ENCODE data around the gene B4GALT5.

Gene B4GALT5

GRCh38 chr20:49699200-49699992, 14.3 kb downstream of the B4GALT5 start:
- DNase-seq, result no peak

DNA sequence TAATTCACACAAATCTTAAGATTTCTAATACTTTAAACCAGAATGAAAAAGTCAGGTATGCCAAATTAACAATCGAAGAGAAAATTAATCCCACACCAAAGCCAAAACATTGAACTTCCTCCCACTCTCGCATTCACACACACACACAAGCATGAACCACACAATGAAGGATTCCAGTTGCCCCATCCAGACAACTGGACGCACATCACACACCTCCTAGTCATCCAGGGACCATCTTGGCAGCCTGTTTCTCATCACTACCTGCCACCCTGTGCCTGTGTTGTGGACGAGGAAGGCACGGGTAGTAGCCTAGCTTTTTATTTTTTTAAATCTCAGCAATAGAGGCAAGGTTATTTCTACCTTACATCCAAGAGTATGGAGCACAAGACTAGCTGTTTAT, 15.2 kb downstream of the B4GALT5 start:
- DNase-seq, result no peak

GRCh38 chr20:49697071-49697470, 16.6 kb downstream of the B4GALT5 start:
- DNase-seq, result peak; percentile 16

GRCh38 chr20:49696594-49696993, 17.1 kb downstream of the B4GALT5 start:
- DNase-seq, result no peak

DNA sequence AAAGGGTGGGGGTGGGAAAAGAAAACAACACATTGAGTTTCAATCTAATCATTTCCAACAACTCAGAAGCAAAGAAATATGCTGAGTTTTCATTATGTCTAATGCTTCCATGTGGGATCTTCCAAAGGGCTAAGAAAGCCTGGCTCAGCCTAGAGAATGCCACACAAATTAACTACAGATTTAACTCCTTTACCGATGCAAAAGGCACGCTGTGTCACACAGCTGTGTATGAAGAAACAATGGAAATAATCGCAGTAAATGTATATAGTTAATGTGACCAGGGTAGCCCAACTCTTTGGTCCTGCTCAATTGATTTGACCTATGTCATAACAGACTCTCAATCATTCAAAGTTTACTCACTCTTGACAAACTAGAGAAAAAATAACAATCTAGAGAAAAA, 17.8 kb downstream of the B4GALT5 start:
- DNase-seq, result no peak

DNA sequence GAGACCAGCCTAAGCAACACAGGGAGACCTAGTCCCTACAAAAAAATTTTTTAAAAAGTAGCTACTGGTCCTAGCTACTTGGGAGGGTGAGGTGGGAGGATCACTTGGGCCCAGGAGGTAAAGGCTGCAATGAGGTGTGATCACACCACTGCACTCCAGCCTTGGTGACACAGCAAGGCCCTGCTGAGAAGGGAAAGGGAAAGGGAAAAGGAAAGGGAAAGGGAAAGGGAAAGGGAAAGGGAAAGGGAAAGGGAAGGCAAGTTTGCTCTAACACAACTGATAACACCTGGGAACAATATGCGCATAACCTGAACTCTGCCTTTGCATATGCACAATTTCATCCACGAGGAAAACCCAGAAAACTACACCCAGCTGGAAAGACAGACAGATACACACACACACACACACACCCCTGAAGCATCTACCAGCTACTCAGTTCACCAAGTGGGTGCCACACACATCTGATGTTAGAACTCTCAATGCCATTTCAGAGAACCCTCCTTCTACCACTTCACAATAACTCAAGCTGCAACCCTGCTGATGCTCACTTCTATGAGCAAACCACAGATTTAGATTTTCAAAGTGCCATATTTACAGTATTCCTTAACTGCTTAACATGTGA, 19.1 kb downstream of the B4GALT5 start:
- no peak for DNase-seq

DNA sequence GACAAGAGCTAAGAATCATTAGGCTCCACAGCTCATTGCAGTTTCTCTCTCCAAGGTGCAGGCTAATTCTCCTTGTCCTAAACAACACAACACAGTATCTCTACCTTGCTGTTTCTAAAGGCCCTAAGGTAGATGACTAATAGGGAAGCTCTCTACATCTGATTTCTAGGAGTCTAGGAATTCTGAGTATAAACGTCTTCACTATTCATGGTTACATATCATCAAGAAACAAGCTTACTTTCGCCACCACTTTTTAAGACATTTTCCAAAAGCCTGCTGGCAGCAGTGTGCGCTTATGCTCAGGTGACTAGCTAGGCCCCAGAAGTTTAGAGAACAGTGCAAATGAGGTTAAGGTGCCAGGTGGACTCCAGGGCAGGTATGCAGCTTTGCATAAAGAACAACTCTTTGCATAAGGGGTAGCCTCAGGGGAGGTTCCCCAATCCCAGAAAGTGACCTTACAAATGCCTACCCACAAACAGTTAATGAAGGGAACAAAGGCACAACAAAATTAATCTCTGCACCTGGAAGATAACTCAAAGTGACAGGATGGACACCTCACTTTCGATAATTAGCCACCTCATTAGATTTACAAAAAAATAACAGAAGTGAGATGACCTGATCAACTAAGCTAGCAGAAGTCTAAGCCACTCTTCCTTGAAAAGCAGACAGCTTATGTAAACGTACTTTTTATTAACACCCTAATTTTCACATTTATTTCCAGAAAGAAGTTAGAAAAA, 20.1 kb downstream of the B4GALT5 start:
- no peak for DNase-seq

DNA sequence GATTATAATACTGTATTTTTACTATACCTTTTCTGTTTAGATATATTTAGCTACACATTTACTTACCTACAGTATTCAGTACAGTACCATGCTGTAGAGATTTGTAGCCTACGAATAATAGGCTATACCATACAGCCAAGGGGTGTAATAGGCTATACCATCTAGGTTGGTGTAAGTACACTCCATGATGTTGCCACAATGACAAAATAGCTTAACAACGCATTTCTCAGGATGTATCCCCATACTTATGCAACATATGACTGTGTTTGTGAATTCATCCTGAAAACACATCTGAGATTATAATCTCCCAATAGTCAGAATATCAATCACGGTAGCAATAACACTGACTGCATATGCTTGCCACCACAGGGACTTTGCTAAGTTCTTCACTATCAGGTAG, 20.7 kb downstream of the B4GALT5 start:
- no peak for DNase-seq

- DNase-seq, result no peak
These were observed 21.7 kb downstream of the B4GALT5 start for GRCh38 chr20:49691818-49692568.

- no peak for DNase-seq
These were observed 22.6 kb downstream of the B4GALT5 start for GRCh38 chr20:49690899-49691620.

GRCh38 chr20:49687595-49688567, 25.8 kb downstream of the B4GALT5 start:
- DNase-seq, result no peak

DNA sequence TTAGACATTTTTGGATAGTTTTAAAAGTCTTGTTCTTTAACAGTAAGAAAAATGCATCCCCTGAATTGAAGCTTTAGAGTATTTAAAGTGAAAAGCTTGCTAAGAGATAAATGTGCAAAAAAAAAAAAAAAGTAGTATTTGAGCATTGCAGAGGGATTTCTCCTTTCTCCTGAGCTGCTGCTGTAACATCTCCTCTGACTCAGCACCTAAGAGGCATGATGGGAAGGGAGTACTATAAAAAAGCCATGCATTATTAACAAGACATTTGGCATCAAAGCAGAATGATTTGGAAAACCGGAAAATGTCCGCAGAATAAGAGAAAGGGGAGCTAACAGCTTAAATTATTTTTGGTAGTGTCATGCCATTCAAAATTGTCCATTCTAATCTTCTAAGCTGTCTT, 27.9 kb downstream of the B4GALT5 start:
- DNase-seq, result no peak

DNA sequence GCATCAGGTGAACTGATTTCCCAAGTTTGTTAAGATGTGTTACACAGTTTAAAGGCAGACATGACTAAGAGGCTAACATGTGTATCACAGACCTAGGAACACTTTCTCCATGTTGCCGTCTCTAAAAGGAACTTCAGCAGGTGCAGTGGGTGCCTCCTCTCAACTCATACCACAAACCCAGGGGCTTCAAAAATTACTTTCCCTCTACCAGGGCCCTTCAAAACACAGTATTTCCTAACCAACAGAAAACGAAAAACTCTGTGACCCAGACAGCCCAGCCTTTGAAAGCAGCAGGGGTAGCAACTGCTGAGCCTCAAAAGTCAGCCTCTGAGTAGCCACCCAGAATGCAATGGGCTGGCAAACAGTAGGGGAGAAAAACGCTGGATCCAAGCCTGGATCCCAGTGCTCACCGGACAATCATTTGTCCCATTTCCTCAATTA, 28.5 kb downstream of the B4GALT5 start:
- DNase-seq, result no peak

DNA sequence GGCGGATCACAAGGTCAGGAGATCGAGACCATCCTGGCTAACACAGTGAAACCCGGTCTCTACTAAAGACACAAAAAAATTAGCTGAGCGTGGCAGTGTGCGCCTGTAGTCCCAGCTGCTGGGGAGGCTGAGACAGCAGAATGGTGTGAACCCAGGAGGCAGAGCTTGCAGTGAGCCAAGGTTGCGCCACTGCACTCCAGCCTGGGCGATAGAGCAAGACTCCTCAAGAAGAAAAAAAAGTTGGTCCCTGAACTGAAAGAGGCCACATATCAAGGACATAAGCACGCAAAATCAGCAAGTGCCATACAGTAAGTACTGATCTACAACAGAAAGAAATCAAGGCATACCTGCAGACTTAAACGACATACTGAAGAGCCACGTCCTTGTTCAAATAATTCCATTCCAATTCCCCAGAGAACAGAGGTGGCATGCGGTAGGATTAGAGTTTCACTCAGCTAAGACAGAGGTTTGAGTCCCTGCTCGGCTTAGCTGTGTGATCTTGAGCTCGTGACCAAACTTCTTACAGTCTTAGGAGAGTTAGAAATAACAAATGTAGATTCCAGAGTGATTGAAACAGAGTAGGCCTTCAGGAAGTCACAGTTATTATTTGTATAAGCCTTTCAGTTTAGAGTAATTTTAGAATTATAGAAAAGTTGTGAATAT, 29.2 kb downstream of the B4GALT5 start:
- no peak for DNase-seq

- DNase-seq, result no peak
These were observed 30.9 kb downstream of the B4GALT5 start for GRCh38 chr20:49682798-49683197.

- DNase-seq, result no peak
These were observed 31.4 kb downstream of the B4GALT5 start for GRCh38 chr20:49682278-49682677.

DNA sequence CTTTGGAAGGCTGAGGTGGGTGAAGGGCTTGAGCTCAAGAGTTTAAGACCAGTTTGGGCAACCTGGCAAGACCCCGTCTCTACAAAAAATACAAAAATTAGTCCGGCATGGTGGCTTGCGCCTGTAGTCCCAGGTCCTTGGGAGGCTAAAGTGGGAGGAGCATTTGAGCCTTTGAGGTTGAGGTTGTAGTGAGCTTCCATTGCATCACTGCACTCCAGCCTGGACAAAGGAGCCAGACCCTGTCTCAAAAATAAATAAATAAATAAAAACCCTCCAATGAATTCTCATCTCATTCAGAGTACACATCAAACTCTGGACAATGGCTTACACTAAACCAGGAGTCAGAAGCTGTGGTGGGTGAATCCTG, 31.8 kb downstream of the B4GALT5 start:
- no peak for DNase-seq

DNA sequence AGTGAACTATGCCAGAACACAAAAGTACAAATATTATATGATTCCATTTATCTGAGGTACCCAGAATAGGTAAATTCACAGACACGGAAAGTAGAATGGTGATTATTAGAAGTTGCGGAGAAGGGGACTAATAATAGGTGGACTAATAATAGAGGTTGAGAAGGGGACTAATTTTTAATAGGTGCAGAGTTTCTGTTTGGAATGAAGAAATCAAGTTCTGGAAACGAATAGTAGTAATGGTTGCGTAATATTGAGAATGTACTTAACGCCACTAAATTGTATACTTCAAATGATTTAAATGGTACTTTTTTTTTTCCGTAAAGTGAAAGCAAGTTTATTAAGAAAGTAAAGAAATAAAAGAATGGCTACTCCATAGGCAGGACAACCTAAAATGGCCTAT, 33.2 kb downstream of the B4GALT5 start:
- no peak for DNase-seq

DNA sequence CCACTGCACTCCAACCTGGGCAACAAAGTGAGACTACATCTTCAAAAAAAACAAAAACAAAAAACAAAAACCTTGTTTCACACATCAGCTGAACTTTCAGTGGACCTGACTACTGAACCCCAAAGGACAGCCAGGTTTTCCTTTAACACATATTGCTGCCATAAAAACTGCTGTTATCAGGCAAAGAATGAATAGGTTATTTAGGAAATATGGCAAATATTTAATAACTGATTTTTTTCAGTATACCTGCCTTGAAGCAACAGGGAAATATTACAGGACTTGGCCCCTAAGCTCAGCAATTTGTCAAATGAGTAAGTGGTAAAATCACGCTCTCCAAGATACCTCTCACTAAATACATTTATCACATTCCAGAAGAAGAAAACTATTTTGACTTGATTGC, 34.0 kb downstream of the B4GALT5 start:
- no peak for DNase-seq
